Measurements from ENCODE around the gene RIN1.
"Not testable (repeated sequence)": the region's sequence is repeated elsewhere in the genome, so short reads cannot be mapped to it uniquely, and the experiment has no call there.

The RIN1 gene

GRCh38 chr11:66334605-66335442 is 1.4 kb downstream of the RIN1 start:
- no peak for DNase-seq (ENCODE audit: low read depth)

GRCh38 chr11:66333896-66334604 is 2.2 kb downstream of the RIN1 start:
- no peak for DNase-seq (ENCODE audit: low read depth)

- DNase-seq (ENCODE audit: low read depth): no peak
Measured at GRCh38 chr11:66333220-66333877, 2.9 kb downstream of the RIN1 start.

- DNase-seq (ENCODE audit: low read depth): no peak
Measured at GRCh38 chr11:66332371-66333219, 3.6 kb downstream of the RIN1 start.

GRCh38 chr11:66331542-66332370 is 4.5 kb downstream of the RIN1 start:
- no peak for DNase-seq (ENCODE audit: low read depth)

GRCh38 chr11:66330931-66331330 is 5.3 kb downstream of the RIN1 start:
- DNase-seq (ENCODE audit: low read depth): no peak

GRCh38 chr11:66329165-66329673 is 7.0 kb downstream of the RIN1 start:
- no peak for DNase-seq (ENCODE audit: low read depth)

GRCh38 chr11:66328302-66329144 is 7.7 kb downstream of the RIN1 start:
- peak; percentile 77 for DNase-seq (ENCODE audit: low read depth)

GRCh38 chr11:66328031-66328301 is 8.3 kb downstream of the RIN1 start:
- no peak for DNase-seq (ENCODE audit: low read depth)

- no peak for DNase-seq (ENCODE audit: low read depth)
Measured at GRCh38 chr11:66327171-66328030, 8.8 kb downstream of the RIN1 start.

GRCh38 chr11:66326261-66327111 is 9.7 kb downstream of the RIN1 start:
- DNase-seq (ENCODE audit: low read depth): no peak

- DNase-seq (ENCODE audit: low read depth): no peak
Measured at GRCh38 chr11:66325263-66325671, 11.0 kb downstream of the RIN1 start.

- no peak for DNase-seq (ENCODE audit: low read depth)
Measured at GRCh38 chr11:66324664-66325063, 11.6 kb downstream of the RIN1 start.

GRCh38 chr11:66323684-66324083 is 12.6 kb downstream of the RIN1 start:
- no peak for DNase-seq (ENCODE audit: low read depth)

GRCh38 chr11:66322732-66323427 is 13.4 kb downstream of the RIN1 start:
- no peak for DNase-seq (ENCODE audit: low read depth)

GRCh38 chr11:66321606-66322005 is 14.6 kb downstream of the RIN1 start:
- no peak for DNase-seq (ENCODE audit: low read depth)

GRCh38 chr11:66320748-66321147 is 15.5 kb downstream of the RIN1 start:
- DNase-seq (ENCODE audit: low read depth): not testable (repeated sequence)

GRCh38 chr11:66320289-66320688 is 15.9 kb downstream of the RIN1 start:
- not testable (repeated sequence) for DNase-seq (ENCODE audit: low read depth)
